ENCODE measurements around the gene CPSF4.

The CPSF4 gene

GRCh38 chr7:99438573-99439480 lies at the start of gene CPSF4, which contains the start of gene PTCD1:
Gene CPSF4 (plus strand): TSS chr7:99438943. CDS start chr7:99439083, 140 bp downstream.
Gene PTCD1 (minus strand): TSS chr7:99438798. CDS start chr7:99435242, 3,556 bp downstream.
- Histone ChIP-seq H3K27ac (peak within 1 kb of the TSS; percentile 58), H3K4me1 (peaks cover 5% of the 10 kb centered on the region), H3K36me3 (ENCODE audit: control insufficient read depth, insufficient read depth, low read length) (no peaks in the 10 kb centered on the region), H3K79me2 (peaks cover 18% of the 10 kb centered on the region), H2AFZ (peak within 1 kb of the TSS; percentile 91), H3K9ac (peak within 1 kb of the TSS; percentile 65), H3K4me3 (ENCODE audit: low read depth, low read length) (peak within 1 kb of the TSS; percentile 91), H3K27me3 (ENCODE audit: control insufficient read depth, insufficient read depth, low read length) (no peaks in the 10 kb centered on the region), H3K4me2 (ENCODE audit: low read length) (peak within 1 kb of the TSS; percentile 90), H3K9me3 (ENCODE audit: control insufficient read depth, low read length) (no peaks in the 10 kb centered on the region)
- TF ChIP-seq, protein P1, sequence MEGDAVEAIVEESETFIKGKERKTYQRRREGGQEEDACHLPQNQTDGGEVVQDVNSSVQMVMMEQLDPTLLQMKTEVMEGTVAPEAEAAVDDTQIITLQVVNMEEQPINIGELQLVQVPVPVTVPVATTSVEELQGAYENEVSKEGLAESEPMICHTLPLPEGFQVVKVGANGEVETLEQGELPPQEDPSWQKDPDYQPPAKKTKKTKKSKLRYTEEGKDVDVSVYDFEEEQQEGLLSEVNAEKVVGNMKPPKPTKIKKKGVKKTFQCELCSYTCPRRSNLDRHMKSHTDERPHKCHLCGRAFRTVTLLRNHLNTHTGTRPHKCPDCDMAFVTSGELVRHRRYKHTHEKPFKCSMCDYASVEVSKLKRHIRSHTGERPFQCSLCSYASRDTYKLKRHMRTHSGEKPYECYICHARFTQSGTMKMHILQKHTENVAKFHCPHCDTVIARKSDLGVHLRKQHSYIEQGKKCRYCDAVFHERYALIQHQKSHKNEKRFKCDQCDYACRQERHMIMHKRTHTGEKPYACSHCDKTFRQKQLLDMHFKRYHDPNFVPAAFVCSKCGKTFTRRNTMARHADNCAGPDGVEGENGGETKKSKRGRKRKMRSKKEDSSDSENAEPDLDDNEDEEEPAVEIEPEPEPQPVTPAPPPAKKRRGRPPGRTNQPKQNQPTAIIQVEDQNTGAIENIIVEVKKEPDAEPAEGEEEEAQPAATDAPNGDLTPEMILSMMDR (IDR thresholded peaks at IDR 0.05), result no peak

GRCh38 chr7:99389772-99390171 lies 49.0 kb upstream of the CPSF4 start:
- Histone ChIP-seq H2AFZ (no peak overlapping the region), H3K4me1 (peaks cover 5% of the 10 kb centered on the region), H3K4me3 (ENCODE audit: low read depth, low read length) (no peak overlapping the region), H3K36me3 (ENCODE audit: control insufficient read depth, insufficient read depth, low read length) (no peaks in the 10 kb centered on the region), H3K79me2 (no peaks in the 10 kb centered on the region), H3K9me3 (ENCODE audit: control insufficient read depth, low read length) (no peaks in the 10 kb centered on the region), H3K27me3 (ENCODE audit: control insufficient read depth, insufficient read depth, low read length) (no peaks in the 10 kb centered on the region), H3K9ac (no peak overlapping the region), H3K27ac (no peak overlapping the region), H3K4me2 (ENCODE audit: low read length) (no peak overlapping the region)
- TF ChIP-seq, protein P1 (IDR thresholded peaks at IDR 0.05), result no peak

DNA sequence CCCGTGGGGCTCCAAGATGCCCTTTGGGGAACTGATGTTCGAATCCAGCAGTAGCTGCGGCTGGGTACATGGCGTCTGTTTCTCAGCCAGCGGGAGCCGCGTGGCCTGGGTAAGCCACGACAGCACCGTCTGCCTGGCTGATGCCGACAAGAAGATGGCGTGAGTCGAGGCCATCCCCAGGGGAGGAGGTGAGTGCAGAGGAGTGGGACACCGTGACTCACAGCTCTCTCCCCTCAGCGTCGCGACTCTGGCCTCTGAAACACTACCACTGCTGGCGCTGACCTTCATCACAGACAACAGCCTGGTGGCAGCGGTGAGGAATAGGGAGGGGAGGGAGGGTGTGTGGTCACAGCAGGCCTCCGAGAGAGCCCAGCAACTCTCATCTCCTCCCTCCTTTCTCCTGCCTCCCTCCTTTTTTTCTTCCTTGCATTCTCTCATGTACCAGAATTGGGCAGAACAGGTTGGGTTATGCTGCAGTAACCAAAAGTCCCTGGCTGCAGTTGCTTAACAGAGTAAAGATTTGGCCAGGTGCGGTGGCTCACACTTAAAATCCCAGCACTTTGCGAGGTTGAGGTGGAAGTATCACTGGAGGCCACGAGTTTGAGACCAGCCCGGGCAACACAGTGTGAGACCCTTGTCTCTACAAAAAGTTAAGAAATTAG lies 47.7 kb upstream of the CPSF4 start:
- no peaks in the 10 kb centered on the region for H3K9me3 ChIP-seq (ENCODE audit: control insufficient read depth, low read length)
- H3K27ac ChIP-seq, result no peak overlapping the region
- no peak overlapping the region for H3K4me2 ChIP-seq (ENCODE audit: low read length)
- no peak overlapping the region for H3K9ac ChIP-seq
- TF ChIP-seq, protein P1 (IDR thresholded peaks at IDR 0.05), result no peak
- no peak overlapping the region for H2AFZ ChIP-seq
- peaks cover 5% of the 10 kb centered on the region for H3K4me1 ChIP-seq
- no peak overlapping the region for H3K4me3 ChIP-seq (ENCODE audit: low read depth, low read length)
- H3K27me3 ChIP-seq (ENCODE audit: control insufficient read depth, insufficient read depth, low read length), result no peaks in the 10 kb centered on the region
- H3K79me2 ChIP-seq, result no peaks in the 10 kb centered on the region
- H3K36me3 ChIP-seq (ENCODE audit: control insufficient read depth, insufficient read depth, low read length), result no peaks in the 10 kb centered on the region

GRCh38 chr7:99392046-99392445 lies 46.7 kb upstream of the CPSF4 start:
- H3K27ac ChIP-seq, result no peak overlapping the region
- TF ChIP-seq, protein P1 (IDR thresholded peaks at IDR 0.05), result no peak
- no peaks in the 10 kb centered on the region for H3K79me2 ChIP-seq
- H3K4me2 ChIP-seq (ENCODE audit: low read length), result peak overlapping the region; percentile 91
- H3K9me3 ChIP-seq (ENCODE audit: control insufficient read depth, low read length), result no peaks in the 10 kb centered on the region
- H2AFZ ChIP-seq, result peak overlapping the region; percentile 97
- H3K36me3 ChIP-seq (ENCODE audit: control insufficient read depth, insufficient read depth, low read length), result no peaks in the 10 kb centered on the region
- H3K4me1 ChIP-seq, result peaks cover 5% of the 10 kb centered on the region
- no peak overlapping the region for H3K4me3 ChIP-seq (ENCODE audit: low read depth, low read length)
- no peaks in the 10 kb centered on the region for H3K27me3 ChIP-seq (ENCODE audit: control insufficient read depth, insufficient read depth, low read length)
- H3K9ac ChIP-seq, result no peak overlapping the region

All from parathyroid adenoma (tissue), 2 donors.